DMS79 (cell line): ENCODE data around the gene UBE2J2.
A peak's percentile ranks its signal among the peaks of the same experiment; 100 is the strongest.
"Not testable (repeated sequence)": the region's sequence is repeated elsewhere in the genome, so short reads cannot be mapped to it uniquely, and the experiment has no call there.

Experiments
- DNase-seq: peaks from one replicate; lab custom pipeline; 2025; lab: John Stamatoyannopoulos, UW

Gene UBE2J2

DNA sequence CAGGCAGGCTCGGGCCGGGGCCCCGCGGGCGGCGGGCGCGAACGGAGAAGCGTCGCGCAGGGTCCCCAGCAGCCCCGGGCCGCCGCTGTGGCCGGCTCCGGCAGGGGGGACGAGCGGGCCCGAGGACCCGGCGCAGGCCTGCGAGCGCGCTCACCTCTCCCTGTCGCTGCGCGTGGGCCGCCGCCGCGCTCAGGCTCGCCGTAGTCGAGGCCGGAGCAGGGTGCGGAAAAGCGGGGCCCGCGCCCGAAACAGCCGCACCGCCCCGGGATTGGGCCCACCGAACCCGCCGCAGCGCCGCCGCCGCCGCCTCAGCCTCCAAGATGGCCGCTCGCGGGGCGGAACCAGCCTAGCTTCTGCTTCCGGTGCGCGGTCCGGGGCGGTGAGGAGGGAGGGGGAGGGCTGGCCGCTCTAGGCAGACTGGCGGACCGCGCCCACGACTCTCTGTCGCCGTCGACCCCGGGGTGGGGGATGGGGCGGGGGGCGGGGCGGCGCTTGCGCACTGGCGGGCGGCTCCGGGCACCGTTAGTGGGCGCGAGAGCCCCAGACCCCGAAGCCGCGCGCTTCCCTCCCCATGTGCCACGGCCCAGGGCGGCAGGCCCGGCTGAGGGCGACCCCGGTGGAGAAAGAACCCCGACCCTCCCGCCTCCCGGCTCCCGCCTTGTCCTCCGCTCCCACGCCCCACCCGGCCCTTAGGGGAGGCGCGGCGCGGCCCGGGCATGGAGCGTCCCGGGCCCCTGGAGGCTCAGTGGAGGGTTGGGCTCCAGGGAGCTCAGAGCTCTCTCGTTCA, at the start of gene UBE2J2:
TSS of gene UBE2J2 (minus strand) at position 343 of the 787 bp plus-strand sequence. CDS start 5,862 bp downstream, outside the sequence.
- peak; percentile 67 for DNase-seq

GRCh38 chr1:1322952-1323351, 49.3 kb upstream of the UBE2J2 start:
- no peak for DNase-seq

DNA sequence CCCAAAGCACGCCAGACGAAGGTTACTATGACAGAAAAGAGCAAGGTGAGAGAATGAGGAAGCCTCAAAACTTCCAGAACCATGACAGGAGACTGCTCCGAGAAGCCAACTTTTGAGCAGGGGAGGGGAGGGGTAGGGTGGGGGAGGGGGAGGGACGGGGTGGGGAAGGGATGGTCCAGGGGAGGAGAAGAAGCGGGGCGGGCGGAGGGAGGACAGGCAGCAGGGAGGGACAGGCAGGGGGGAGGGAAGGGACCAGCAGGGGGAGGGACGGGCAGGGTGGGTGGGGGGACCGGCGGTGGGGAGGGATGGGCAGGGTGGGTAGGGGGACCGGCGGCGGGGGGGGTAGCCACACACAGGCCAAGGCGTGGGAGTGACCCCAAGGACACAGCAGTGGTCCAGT, 48.8 kb upstream of the UBE2J2 start:
- no peak for DNase-seq

DNA sequence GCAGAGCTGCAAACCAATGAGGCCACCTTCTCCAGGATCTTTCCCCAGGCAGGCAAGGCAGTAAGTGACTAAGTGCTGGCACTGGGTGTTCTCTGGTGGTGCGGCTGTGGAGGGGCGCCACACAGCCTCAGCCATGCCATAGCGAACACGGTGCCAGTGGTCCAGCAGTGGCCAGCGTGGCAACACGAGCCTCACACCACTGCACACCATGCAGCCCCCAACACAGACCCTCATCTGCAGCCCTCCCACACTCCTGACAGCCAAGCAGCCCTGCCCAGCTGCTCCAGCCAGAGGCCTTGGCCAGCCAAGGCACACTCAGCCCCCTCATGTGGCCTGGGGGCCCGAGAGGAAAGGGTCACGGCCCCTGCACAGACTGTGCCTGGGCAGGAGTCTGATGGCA, 47.8 kb upstream of the UBE2J2 start:
- DNase-seq, result no peak

DNA sequence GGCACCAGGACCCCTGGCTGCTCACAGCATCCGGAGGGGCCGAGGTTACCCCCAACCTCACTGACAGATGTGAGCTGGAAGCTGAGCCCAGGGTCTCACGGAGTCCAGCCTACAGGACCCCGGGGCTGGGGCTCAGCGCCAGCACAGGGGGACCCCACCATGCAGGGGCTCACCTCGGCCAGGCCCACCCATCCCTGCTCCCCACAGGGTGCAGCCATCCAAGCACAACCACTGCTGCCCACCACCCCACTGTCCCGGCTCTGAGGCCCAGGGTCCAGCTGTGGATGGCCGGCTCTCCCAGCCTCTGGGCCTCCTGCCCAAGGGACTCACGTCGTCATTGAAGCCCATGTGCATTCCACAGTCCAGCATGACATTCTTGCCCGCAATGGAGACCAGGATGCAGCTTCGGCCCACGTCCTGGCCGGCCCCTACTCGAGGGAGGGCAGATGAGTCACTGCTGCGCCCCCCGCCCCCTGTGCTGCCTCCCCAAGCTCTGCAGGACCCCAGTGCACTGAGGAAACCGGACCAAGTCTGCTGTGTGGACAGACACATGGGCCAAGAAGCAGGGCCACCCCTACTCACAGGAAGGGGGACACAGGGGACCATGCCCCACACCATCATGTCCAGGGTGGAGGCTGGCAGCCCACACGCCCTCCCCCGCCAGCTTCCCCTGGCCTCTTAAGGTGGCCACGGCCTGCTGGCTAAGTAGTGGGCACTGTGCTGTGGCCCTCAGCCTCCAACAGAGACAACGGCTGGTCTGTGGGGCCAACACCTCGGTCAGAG, 47.2 kb upstream of the UBE2J2 start:
- no peak for DNase-seq

- DNase-seq, result no peak
Measured at GRCh38 chr1:1319646-1319941, 45.9 kb upstream of the UBE2J2 start.

DNA sequence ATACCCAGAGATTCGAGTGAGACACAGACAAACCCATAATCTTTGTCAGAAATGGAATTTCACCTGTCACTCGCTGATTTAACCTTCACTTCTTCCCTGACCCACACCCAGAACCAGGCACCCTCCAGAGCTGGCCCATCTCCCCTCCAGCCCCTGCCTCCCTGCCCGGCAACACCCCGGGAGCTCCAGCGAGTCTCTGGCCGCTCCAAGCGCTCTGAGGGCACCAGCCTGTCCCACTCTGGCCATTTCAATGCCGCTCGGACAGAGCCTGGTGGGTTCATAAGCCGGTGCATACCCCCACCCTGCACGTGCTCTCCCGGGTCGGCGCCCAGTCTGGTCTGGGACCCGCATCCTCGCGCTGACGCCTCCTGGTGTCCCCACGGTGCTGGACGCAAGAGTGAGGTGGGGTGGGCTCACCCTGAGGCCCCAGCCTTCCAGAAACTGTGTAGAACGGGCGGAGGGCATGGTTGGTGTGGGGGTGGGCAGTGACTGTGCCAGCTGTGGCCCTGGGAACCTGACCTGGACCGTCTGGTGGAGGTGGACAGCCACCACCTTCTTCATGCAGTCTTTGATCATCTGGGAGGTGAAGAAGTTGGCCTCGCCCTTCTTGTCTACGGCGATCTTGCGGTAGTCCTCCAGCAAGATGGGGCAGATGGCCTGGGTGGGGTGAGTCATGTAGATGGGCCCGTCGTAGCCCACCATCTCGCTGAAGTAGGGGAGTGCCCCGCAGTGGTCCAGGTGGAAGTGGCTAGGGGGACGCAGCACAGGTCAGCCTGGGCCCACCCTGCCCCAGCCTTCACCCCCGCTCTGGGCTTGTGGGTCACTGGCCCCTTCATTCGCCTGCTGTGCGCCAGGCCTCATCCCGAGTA, 45.4 kb upstream of the UBE2J2 start:
- DNase-seq, result no peak

DNA sequence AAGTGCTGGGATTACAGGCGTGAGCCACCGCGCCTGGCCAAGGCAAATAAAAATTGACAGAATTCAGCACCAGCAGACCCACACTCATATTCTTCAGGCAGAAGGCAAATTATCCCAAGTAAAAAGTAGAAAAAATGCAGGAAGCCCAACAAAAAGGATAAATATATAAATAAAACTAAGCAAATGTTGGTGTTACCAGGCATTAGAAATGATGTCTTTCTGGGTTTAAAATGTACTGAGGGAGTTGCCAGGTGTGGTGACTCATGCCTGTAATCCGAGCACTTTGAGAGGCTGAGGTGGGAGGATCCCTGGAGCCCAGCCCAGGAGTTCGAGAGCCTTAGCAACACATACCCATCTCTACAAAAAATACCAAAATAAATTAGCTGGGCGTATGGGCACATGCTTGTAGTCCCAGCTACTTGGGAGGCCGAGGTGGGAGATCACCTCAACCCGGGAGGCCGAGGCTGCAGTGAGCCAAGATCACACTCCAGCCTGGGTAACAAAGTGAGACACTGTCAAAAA, 44.5 kb upstream of the UBE2J2 start:
- DNase-seq, result peak; percentile 51

DNA sequence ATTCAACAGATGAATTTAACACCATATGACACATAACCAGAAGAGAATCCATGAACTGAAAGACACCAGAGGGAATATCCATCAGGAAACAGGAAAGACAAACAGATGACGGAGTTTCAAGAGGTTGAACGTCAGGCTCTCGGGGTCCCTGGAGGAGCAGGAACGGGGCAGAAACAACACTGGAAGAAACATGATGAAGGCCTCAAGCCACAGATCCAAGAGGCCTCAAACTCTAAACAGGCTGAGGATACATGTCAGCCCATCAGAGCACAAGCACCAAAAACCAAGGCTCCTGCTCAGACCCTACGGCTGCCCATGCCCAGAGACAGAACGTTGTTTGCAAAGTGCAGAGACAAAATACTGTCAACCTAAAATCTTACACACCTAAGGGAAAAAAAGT, 43.8 kb upstream of the UBE2J2 start:
- DNase-seq, result no peak

GRCh38 chr1:1316199-1316598, 42.5 kb upstream of the UBE2J2 start:
- DNase-seq, result not testable (repeated sequence)

DNA sequence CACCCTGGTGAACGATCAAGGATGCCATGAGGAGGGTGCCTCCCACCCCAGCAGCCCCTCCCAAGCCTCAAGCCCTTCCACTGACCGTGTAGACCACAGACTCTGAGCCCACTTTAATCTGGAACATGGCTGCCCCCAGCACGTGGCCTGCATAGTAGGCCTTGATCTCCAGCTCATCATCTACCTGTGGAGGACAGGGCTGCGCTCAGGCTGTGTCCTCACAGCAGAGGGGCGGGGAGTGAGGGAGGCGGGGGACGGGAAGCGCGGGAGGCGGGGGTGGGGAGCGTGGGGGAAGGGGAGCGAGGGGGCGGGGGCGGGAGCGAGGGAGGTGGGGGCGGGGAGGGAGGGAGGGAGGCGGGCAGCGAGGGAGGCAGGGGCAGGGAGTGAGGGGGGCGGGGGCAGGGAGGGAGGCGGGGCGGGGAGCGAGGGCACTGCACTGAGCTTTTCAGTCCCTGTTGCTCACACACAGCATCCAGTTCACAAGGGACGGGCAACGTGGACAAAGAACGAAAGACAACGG, 41.8 kb upstream of the UBE2J2 start:
- DNase-seq, result no peak

- no peak for DNase-seq
Measured at GRCh38 chr1:1314678-1315335, 41.2 kb upstream of the UBE2J2 start.

- DNase-seq, result no peak
Measured at GRCh38 chr1:1314237-1314586, 40.6 kb upstream of the UBE2J2 start.

- DNase-seq, result no peak
Measured at GRCh38 chr1:1313500-1314236, 40.0 kb upstream of the UBE2J2 start.

GRCh38 chr1:1312450-1313314, 39.0 kb upstream of the UBE2J2 start:
- DNase-seq, result no peak

DNA sequence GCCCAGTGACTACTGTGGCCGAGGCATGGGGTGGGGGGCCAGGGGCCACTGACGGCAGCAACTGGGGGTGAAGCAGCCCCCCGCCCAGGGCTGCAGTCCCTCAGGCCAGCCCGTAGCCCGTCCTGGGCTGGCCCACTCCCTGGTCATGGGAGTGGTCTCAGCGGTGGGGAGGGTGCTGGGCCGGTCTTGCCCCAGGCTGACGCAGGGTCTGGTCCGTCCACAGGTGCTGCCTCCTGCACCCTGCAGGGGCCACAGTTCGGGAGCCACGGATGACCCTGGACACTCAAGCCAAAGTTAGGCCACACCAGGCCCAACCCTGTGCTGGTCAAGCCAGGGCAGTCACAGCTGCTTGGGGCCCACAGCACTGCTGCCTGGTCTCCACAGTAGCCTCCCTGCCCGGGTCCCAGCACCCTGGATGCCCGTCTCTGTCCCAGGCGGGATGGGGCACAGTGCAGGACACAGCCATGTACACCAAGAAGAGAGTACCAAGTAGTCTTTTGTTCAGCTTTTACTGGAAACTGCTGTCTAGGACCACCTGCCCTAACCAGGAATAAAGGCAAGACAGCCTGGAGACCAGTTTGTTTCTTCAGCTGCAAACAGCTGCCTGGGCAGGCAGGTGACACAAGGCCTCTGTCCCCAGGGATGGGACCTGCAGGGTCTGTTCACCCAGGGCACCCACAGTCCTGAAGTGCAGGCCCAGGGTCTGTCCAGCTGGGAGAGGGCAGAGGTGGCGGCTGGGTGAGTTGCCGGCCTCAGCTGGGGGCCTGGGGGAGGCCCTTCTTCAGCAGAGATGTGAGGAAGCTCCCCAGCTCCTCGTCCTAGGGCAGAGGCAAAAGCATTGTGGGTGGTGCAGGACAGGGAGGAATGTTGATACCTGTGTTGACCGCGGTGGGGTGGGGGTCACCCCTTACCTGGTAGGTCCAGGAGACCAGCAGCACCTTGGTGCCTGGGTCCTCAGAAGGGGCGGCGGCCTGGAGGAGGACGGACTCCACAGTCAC, 37.8 kb upstream of the UBE2J2 start:
- no peak for DNase-seq

GRCh38 chr1:1310476-1311053, 36.9 kb upstream of the UBE2J2 start:
- no peak for DNase-seq

DNA sequence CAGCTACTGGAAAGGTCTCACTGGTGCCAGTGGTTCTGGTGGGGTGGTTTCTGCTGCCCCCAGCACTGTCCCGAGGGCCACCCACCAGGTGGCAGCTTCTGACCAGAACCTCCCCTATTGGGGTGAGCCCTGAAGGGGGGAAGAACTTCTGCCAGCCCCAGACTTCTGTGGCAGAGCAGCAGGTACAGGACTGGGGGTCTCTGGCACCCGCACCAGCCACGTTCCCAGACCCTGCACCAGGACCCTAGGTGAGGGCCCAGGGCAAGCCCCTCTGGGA, 36.4 kb upstream of the UBE2J2 start:
- no peak for DNase-seq
